ENCODE measurements around the gene ME2.

GRCh38 chr18:50844554-50844953, 34.4 kb upstream of the ME2 start:
- TF ChIP-seq CTCF (IDR thresholded peaks at IDR 0.05) = no peak
- TF ChIP-seq EZH2 (IDR thresholded peaks at IDR 0.05; ENCODE audit: borderline replicate concordance, insufficient read depth, low read depth, low read length, poor library complexity, severe bottlenecking) = no peak

Measured in B cell (primary cell).